GM19043 (cell line): Measurements from ENCODE around the gene MDM4.
"Not testable (repeated sequence)": the region's sequence is repeated elsewhere in the genome, so short reads cannot be mapped to it uniquely, and the experiment has no call there.

Experiments used
- ATAC-seq: cut with Tn5 transposase; IDR thresholded peaks from one replicate; pipeline ENCODE4 v1.9.1; 2021; ENCODE audit warnings: low read depth; ENCODE audit not compliant: unreplicated experiment

Gene MDM4

GRCh38 chr1:204560002-204560401, 43.8 kb downstream of the MDM4 start:
- not testable (repeated sequence) for ATAC-seq

DNA sequence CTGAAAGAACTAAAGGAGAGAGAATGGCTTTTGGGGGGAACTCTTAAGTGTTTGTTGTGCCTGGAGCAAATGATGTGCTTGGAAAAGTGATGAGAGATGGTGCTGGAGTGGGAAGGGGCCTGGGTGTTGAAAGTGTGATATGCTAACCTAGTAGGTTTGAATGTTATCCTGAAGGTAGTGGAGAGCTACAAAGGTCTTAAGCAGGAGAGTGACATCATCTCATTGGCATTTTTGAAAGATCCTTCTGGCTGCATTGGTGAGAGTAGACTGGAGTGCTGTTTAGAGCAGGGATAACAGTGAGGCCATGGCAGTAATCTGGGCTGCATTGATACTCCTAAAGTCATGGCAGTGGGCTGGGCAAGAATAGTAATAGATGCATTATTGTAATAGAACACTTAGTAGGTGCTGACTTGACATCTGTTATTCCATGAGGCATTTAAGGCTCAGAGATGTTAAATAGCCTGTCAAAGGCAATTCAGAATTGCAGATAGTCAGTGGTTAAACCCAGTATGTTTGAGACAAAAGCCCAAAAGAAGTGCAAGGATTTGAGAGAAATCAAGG, 44.5 kb downstream of the MDM4 start:
- no peak for ATAC-seq

DNA sequence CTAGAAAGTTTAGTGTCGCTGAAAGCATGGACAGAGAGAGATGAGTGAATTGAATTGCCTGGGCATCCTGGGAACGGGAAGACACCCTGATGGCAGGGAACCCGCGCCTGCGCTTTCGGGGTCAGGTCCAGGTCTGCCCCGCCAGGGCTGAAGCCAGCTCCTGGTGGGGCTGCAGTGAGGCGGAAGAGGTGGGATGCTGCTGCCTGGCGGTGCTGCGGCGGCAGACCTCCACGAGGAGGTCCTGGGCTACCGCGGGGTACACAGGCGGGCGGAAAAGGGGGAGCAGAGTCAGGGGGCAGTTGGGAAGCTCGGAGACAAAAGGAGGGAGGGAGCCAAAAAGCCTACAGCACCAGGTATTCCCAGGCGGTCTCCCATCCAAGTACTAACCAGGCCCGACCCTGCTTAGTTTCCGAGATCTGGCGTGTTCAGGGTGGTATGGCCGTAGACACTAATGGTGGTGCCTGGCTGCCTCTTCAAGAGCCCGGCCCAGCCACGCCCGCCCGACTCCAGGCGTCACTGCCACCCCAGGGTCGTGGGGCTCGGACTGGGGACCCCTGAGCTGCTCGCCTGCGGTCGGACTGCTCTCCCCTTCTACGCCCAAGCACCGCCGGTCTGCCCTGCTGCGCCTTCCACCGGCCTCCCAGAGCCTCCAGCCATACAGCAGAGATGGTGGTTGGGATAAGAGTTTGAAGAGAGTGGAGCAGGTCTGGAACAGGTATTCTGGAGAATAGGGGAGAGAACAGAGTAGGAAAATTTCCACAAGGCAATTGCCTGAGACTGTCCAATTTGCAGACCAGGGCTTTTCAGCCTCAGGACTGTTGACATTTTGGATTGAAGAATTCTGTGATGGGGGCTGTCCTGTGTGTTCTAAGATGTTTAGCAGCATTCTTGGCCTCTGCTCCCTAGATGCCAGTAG, 46.1 kb downstream of the MDM4 start:
- no peak for ATAC-seq

GRCh38 chr1:204563307-204563706, 47.1 kb downstream of the MDM4 start:
- no peak for ATAC-seq

DNA sequence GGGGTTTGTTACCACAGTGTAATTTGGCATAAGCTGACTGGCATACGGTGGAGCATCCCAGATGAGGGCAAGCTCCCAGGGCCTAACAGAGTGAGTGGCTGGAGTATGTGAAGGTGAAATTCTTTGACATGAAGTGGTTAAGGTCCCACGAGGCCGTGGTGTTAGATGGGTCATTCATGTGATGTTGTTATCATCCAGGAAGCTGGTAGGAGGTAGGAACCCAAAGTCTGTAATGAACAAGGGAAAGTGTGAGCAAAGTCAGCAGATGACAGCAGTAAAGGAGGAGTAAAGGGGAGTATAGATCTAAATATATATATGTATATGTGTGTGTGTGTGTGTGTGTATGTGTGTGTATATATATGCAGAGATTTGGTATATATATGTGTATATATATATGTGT, 47.6 kb downstream of the MDM4 start:
- no peak for ATAC-seq

- peak; percentile 85 for ATAC-seq
Measured at GRCh38 chr1:204564835-204565234, 48.6 kb downstream of the MDM4 start.

DNA sequence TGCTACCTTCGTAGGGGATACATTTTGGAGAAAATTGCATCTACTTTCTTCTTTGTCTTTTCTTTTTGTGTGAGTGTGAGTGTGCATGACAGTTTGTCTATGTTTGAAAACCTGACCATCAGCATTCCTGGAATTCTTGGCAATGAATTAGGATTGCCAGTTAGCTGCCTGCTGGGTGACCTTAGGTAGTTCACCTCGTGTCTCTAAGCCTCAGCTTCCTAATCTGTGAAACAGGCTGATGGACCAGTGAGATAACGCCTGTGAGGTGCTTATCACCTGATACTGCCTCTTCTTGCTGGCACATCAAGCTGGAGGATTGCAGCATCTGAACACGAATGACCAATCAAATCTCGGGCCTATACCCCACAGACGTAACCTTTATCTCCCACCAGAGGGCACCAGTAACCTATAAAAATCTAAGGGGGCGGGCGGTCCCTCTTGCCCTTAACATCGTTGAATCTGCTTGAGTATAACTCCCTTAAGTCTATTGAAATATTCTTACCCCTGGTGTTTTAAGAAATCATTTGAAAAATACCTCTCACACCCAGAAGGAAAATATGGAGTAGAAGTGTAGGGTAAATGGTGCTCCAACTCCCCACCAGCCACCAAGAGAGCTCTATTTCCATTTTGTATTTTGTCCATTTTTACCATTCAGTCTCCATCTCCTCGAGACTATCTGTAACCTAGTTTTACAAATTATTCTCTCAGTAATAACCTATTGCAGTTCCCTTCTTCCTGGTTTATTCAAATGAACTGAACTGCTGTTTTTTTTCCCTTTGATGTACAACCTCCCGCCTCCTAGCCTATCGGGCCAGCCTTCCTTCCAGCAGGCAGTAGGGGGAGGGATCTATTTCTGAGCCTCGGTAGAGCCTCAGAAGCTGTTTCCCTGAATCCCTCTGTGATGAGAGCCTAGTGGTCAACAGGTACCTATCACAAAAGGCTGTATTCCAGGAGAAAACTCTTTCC, 49.7 kb downstream of the MDM4 start:
- peak; percentile 57 for ATAC-seq

DNA sequence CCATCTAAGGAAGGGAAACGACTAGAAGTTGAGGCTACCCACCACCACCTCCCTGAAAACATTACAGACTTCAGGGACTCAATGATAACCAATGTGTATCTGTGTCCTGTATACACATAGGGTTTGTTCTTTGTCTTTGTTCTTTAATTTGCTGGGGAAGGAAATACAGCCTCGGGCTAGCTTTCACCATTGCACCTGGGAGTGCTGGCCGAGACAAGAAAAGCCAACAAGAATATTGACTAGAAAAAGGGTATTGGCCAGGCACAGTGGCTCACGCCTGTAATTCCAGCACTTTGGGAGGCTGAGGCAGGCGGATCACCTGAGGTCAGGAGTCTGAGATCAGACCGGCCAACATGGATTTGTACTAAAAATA, 50.4 kb downstream of the MDM4 start:
- ATAC-seq, result no peak

DNA sequence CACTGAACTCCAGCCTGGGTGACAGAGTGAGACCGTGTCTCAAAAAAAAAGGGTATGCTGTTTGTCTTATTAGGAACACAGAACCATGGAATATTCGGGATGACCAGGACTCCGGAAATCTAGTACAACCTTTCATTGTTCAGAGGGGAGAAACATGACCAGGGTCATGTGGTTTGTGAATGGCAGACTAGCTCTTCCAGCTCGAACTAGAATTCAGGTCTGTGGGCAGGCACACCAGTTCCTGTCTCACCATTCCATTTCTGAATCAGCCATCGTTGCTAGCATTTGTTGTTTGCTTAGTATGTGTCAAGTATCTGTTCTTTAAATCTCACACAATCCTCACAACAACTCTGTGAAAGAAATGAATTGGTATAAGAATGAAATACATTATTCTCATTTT, 50.9 kb downstream of the MDM4 start:
- no peak for ATAC-seq

- ATAC-seq, result no peak
Measured at GRCh38 chr1:204568576-204569315, 52.5 kb downstream of the MDM4 start.

GRCh38 chr1:204569478-204569877, 53.3 kb downstream of the MDM4 start:
- no peak for ATAC-seq

DNA sequence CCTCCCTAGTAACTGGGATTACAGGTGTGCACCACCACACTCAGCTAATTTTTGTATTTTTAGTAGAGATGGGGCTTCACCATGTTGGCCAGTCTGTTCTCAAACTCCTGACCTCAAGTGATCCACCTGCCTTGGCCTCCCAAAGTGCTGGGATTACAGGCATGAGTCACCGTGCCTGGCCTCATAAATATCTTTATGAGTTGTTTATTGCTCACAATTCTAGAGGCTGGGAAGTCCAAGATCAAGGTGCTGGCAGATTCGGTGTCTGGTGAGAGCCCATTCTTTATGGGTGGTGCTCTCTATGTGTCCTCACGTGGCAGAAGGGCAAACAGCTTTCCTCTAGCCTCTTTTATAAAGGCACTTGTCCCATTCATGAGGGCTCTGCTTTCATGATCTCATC, 53.8 kb downstream of the MDM4 start:
- not testable (repeated sequence) for ATAC-seq

- ATAC-seq, result no peak
Measured at GRCh38 chr1:204571128-204571527, 54.9 kb downstream of the MDM4 start.

GRCh38 chr1:204571631-204572030, 55.4 kb downstream of the MDM4 start:
- no peak for ATAC-seq

- ATAC-seq, result no peak
Measured at GRCh38 chr1:204572923-204573922, 57.0 kb downstream of the MDM4 start.

DNA sequence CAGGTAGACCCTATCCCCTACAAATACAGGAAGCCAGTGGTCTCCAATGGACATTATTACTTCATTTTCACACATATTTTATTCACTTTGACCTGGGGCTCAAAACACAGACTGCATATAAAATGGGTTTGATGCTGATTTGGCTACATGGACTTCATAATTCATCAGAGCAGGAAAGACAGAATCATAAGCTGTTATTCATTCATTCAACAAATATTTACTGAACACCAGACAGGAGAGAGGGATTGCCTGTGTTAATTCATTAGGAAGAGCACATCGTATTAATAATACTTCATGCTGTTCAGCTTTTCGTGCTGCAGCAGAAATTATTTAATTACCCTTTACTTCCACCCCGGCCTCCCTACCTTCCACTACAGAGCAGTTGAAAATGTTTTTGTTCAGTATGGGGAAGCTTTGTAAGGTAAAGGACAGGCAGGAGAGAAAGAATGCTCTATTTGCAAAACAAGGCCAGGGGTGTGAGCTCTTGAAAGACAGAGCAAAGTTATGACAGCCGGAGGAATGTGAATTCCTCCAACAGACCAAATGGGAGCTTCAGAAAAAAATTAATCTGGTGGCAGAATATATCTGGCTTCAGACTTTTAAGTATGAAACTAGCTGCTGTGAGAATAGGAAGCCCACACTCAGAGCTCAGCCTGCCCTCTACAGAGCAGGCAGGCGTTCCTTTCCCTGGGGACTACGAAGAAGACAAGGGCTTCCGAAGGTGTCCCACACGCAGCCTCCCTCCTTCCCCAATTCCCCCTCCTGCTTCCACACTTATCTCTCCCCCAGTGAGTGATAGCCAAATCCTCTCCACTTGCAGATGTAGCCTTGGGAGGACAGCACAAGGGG, 58.0 kb downstream of the MDM4 start:
- ATAC-seq, result no peak

- no peak for ATAC-seq
Measured at GRCh38 chr1:204574865-204575163, 58.6 kb downstream of the MDM4 start.
